Esophagus muscularis mucosa (tissue), 3 donors: ENCODE results near the gene SIGLEC11.

Experiments
- CTCF ChIP-seq, 3 experiments: fragments of 200-600 bp in 2 of 3; fragments of 450-650 bp in 1 of 3; sonication (generic) in 2 of 3; IDR thresholded peaks; one replicate each; pipeline ENCODE4 v1.5.1; 2017 to 2019; ENCODE audit warnings: antibody characterized with exemption in 3 of 3, mild to moderate bottlenecking in 2 of 3, moderate library complexity in 1 of 3
- POLR2A ChIP-seq: fragments of 450-650 bp; IDR thresholded peaks from one replicate; pipeline ENCODE4 v1.6.1; 2017; ENCODE audit warnings: antibody characterized with exemption, moderate library complexity, mild to moderate bottlenecking, low read depth

- no peak for TF ChIP-seq CTCF (IDR thresholded peaks at IDR 0.05)
- no peak for TF ChIP-seq POLR2A
Observed at GRCh38 chr19:49927526-49928264, 33.3 kb downstream of the SIGLEC11 start.
